Hepatocyte (in vitro differentiated cells): ENCODE measurements around the gene CD69.

Experiments used
- CTCF ChIP-seq: fragments of 200-600 bp; sonication (generic); IDR thresholded peaks from 2 replicates; pipeline ENCODE4 v1.5.1; 2016; ENCODE audit warnings: antibody characterized with exemption, mild to moderate bottlenecking; ENCODE audit not compliant: poor library complexity
- EZH2 ChIP-seq: fragments of 200-600 bp; sonication (generic); IDR thresholded peaks from 2 replicates; pipeline ENCODE4 v1.6.1; 2016; ENCODE audit warnings: antibody characterized with exemption, mild to moderate bottlenecking, borderline replicate concordance

- no peak for TF ChIP-seq EZH2
- no peak for TF ChIP-seq CTCF
These were observed 43.4 kb downstream of the CD69 start for GRCh38 chr12:9717070-9717925.
